Gastroesophageal sphincter (tissue), 3 donors: ENCODE results near the gene OVCH1.

ENCODE experiments used
- CTCF ChIP-seq, 4 experiments: fragments of 200-600 bp in 2 of 4; fragments of 450-650 bp in 2 of 4; sonication (generic) in 1 of 4; IDR thresholded peaks; one replicate each; pipeline ENCODE4 v1.5.1; 2017 to 2019; ENCODE audit warnings: antibody characterized with exemption in 4 of 4, mild to moderate bottlenecking in 2 of 4, moderate library complexity in 2 of 4
- POLR2A ChIP-seq, 2 donors: fragments of 450-650 bp; IDR thresholded peaks; one replicate each; pipeline ENCODE4 v1.6.1; 2017; ENCODE audit warnings: antibody characterized with exemption in 2 of 2, mild to moderate bottlenecking in 2 of 2, moderate library complexity in 1 of 2
- POLR2AphosphoS5 ChIP-seq: sonication (generic); formaldehyde crosslinking; IDR thresholded peaks from one replicate; pipeline ENCODE4 v1.6.1; 2017; ENCODE audit warnings: antibody characterized with exemption

- TF ChIP-seq POLR2A (IDR thresholded peaks at IDR 0.05), result no peak
- no peak for TF ChIP-seq CTCF (IDR thresholded peaks at IDR 0.05)
- no peak for TF ChIP-seq POLR2AphosphoS5
Measured at GRCh38 chr12:29395356-29395755, 102.1 kb downstream of the OVCH1 start.
